HL-60/S4 treated with retinoic acid at 250 ng/mL for 4 days and 3 days (cell line): Measurements from ENCODE around the gene GLA.

Experiments used
- in situ Hi-C: fragments of 300-500 bp; cut with MboI; formaldehyde crosslinking; loops from 2 replicates; pipeline ENCODE4 v1.7.0; 2022; ENCODE audit warnings: low sequenced_read_pairs

The GLA gene

GRCh38 chrX:101359966-101360365 lies 47.8 kb downstream of the GLA start:
- in situ Hi-C loops: no loop called here

GRCh38 chrX:101357166-101357795 lies 50.4 kb downstream of the GLA start:
- in situ Hi-C loops: no loop called here

- in situ Hi-C loops: no loop called here
Measured at GRCh38 chrX:101349193-101349562, 58.5 kb downstream of the GLA start.

GRCh38 chrX:101348452-101349192 lies 59.1 kb downstream of the GLA start, which contains the start of gene TIMM8A:
TSS of gene TIMM8A (minus strand) at chrX:101348742. CDS start at chrX:101348664, 78 bp downstream.
- in situ Hi-C loops: no loop called here

- in situ Hi-C loops: no loop called here
Measured at GRCh38 chrX:101347859-101348451, 59.8 kb downstream of the GLA start.
